ENCODE data around the gene RANBP9.

GRCh38 chr6:13718123-13718458 lies 6.5 kb upstream of the RANBP9 start:
- TF ChIP-seq, protein P1, sequence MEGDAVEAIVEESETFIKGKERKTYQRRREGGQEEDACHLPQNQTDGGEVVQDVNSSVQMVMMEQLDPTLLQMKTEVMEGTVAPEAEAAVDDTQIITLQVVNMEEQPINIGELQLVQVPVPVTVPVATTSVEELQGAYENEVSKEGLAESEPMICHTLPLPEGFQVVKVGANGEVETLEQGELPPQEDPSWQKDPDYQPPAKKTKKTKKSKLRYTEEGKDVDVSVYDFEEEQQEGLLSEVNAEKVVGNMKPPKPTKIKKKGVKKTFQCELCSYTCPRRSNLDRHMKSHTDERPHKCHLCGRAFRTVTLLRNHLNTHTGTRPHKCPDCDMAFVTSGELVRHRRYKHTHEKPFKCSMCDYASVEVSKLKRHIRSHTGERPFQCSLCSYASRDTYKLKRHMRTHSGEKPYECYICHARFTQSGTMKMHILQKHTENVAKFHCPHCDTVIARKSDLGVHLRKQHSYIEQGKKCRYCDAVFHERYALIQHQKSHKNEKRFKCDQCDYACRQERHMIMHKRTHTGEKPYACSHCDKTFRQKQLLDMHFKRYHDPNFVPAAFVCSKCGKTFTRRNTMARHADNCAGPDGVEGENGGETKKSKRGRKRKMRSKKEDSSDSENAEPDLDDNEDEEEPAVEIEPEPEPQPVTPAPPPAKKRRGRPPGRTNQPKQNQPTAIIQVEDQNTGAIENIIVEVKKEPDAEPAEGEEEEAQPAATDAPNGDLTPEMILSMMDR (IDR thresholded peaks at IDR 0.05; ENCODE audit: low read depth, low read length, missing input control) = no peak
- TF ChIP-seq YY1 (IDR thresholded peaks at IDR 0.05) (no peak), JUND (IDR thresholded peaks at IDR 0.05) (no peak), REST (IDR thresholded peaks at IDR 0.05) (no peak), MAX (IDR thresholded peaks at IDR 0.05) (no peak), RAD21 (IDR thresholded peaks at IDR 0.05) (no peak), TAF1 (conservative IDR thresholded peaks at IDR 0.05) (no peak), EGR1 (IDR thresholded peaks at IDR 0.05; ENCODE audit: low read depth in 2 of 2) (no peak), SP1 (IDR thresholded peaks at IDR 0.05) (no peak)
- TF ChIP-seq, protein P2, sequence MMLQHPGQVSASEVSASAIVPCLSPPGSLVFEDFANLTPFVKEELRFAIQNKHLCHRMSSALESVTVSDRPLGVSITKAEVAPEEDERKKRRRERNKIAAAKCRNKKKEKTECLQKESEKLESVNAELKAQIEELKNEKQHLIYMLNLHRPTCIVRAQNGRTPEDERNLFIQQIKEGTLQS (IDR thresholded peaks at IDR 0.05) = no peak

Measured in liver (tissue), 3 donors.